ENCODE results near the gene URB1.

DNA sequence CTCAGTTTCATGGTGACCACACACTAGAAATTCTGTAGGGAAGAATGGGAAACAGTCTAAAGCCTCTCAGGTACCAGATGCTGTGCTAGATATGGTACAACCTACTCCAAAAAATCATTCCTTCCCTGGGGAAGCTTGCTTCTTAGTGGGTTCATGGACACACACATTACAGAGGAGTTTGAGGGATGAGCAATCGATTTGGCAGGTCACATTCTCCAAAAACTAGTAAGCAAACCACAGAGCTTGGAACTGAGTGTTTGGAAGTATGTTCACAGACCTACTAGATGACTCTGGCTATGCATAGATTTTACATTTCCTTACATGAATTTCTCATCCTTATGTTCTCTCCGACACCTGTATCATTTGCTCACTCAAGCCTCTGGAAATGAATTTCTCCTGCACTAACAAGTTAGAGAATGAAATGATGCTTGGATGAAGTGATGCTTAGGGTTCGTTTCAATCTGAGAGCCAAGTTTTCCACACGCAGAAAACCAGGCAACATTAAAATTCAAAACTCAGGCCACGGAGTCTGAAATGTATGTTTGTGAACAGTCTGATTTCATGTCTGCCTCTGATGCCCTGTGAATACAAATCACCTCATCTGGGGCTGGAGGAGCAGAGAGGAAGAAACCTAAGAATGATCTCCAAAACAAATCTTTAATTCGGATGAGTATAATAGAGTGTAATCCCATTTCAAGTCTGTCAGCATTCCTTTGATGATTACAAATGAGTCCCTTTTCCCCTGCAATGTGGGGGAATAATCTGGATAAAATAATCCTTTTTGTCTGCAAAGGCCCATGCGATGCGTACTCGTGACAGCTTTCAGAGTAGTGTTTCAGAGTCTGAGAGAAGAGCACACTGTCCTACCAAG lies 30.7 kb upstream of the URB1 start:
- TF ChIP-seq POLR2A (IDR thresholded peaks at IDR 0.05) (no peak), POLR2AphosphoS5 (IDR thresholded peaks at IDR 0.05) (no peak)

All from transverse colon (tissue), 3 donors.